Mucosa of rectum (tissue), 2 donors: ENCODE data around the gene BBLN.

ENCODE experiments used
- H3K27ac ChIP-seq, 2 donors: one replicate each; pipeline ENCODE4 v1.7.0; 2013; ENCODE audit warnings: inconsistent platforms in 2 of 2, low read depth in 2 of 2, low read length in 2 of 2
- H3K27me3 ChIP-seq, 2 donors: one replicate each; pipeline ENCODE4 v1.7.0; 2013; ENCODE audit warnings: low read length in 2 of 2; ENCODE audit not compliant: control insufficient read depth in 2 of 2, insufficient read depth in 2 of 2
- H3K36me3 ChIP-seq, 2 donors: one replicate each; pipeline ENCODE4 v1.7.0; 2013; ENCODE audit warnings: low read length in 2 of 2; ENCODE audit not compliant: control insufficient read depth in 2 of 2, insufficient read depth in 2 of 2
- H3K4me1 ChIP-seq, 2 donors: one replicate each; pipeline ENCODE4 v1.7.0; 2013; ENCODE audit warnings: low read length in 2 of 2, mild to moderate bottlenecking in 1 of 2; ENCODE audit not compliant: control insufficient read depth in 2 of 2, insufficient read depth in 2 of 2
- H3K4me3 ChIP-seq, 2 donors: one replicate each; pipeline ENCODE4 v1.7.0; 2013; ENCODE audit warnings: low read length in 2 of 2
- H3K9ac ChIP-seq, 2 donors: one replicate each; pipeline ENCODE4 v1.7.0; 2013; ENCODE audit warnings: low read length in 2 of 2, low read depth in 1 of 2, mild to moderate bottlenecking in 1 of 2
- H3K9me3 ChIP-seq, 2 donors: one replicate each; pipeline ENCODE4 v1.7.0; 2013; ENCODE audit warnings: low read length in 2 of 2; ENCODE audit not compliant: control insufficient read depth in 2 of 2
- donor health status: healthy.
- donor health status: Normal muscosa, but diverticular disease.

Gene BBLN

DNA sequence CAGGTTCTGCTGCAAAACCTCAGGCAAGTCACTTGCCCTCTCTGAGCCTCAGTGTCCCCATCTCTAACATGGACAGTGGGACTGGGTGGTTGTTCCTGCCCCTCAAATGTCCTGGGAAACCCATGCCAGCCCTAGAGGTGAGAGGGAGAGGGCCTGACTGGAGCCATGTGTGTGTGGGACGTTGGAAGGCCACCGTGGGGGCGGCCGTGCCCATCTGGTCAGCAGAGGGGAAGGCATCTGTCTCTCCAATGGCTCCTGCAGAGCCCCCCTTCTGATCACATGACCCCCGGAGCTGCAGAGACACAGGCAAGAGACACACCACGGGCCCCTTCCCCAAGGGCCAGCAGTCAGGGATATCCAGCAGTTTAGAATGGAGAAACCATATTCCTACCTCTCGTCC, 44.8 kb downstream of the BBLN start:
- no peak overlapping the region for H3K9ac ChIP-seq
- H3K9me3 ChIP-seq: no peaks in the 10 kb centered on the region
- H3K4me3 ChIP-seq: no peak overlapping the region
- no peak overlapping the region for H3K27ac ChIP-seq
- H3K4me1 ChIP-seq: peaks cover 5 to 10% of the 10 kb centered on the region in 2 donors
- H3K36me3 ChIP-seq: no peaks in the 10 kb centered on the region
- peaks cover 11 to 18% of the 10 kb centered on the region in 2 donors for H3K27me3 ChIP-seq

DNA sequence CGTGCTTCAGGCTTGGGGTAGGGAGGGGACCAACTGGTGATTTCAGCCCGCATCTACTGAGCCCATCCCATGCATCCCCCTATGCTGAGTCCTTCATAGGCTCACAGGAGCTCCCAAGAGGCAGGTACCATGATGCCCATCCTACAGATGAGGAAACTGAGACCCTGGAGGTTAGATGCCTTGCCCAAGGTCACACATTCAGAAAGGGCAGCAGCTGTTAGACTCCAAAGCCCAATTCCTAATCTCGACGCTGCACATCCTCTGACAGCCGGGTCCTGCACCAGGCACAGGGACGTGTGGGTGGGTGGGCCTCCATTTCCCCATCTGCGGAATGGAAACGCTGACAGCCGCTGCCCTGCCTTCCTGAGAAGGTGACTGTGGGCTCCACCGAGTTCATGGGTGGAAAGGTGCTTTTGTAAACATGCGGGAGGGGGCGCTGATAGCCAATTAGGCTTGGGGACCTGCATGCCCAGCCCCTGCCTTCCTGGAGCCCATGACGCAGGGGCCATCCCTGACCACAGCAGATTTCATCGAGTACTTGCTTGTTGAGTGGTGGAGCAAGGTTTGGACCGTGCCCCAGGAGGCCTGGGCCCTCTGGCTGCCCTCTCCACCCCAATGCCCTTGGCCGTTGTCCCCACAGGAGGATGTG, 45.4 kb downstream of the BBLN start:
- Histone ChIP-seq H3K9me3 (no peaks in the 10 kb centered on the region), H3K4me3 (no peak overlapping the region), H3K4me1 (peaks cover 5 to 10% of the 10 kb centered on the region in 2 donors), H3K27me3 (peaks cover 11 to 18% of the 10 kb centered on the region in 2 donors), H3K36me3 (no peaks in the 10 kb centered on the region), H3K9ac (no peak overlapping the region), H3K27ac (no peak overlapping the region)

DNA sequence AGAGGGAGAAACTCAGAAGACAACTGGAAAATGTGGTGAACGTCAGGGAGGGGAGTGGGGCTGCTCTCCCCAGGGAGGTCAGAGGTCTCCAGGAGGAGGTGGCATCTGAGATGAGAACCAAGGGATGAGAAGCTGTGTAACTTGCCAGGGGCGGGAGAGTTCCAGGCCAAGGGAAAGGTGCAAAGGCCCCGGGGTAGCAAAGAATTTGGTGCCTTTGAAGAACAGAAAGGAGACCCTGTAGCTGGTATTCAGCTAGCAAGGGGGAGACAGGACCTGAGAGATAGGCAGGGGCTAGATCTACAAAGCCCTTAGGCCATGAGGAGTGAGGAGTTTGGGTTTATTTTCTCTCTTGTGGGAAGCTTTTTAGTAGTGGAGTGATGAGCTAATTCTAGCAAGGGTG, 46.4 kb downstream of the BBLN start:
- H3K4me1 ChIP-seq: peaks cover 5 to 14% of the 10 kb centered on the region in 2 donors
- H3K27me3 ChIP-seq: peaks cover 11 to 18% of the 10 kb centered on the region in 2 donors
- no peak overlapping the region for H3K27ac ChIP-seq
- no peaks in the 10 kb centered on the region for H3K9me3 ChIP-seq
- no peak overlapping the region for H3K4me3 ChIP-seq
- H3K36me3 ChIP-seq: no peaks in the 10 kb centered on the region
- H3K9ac ChIP-seq: no peak overlapping the region

DNA sequence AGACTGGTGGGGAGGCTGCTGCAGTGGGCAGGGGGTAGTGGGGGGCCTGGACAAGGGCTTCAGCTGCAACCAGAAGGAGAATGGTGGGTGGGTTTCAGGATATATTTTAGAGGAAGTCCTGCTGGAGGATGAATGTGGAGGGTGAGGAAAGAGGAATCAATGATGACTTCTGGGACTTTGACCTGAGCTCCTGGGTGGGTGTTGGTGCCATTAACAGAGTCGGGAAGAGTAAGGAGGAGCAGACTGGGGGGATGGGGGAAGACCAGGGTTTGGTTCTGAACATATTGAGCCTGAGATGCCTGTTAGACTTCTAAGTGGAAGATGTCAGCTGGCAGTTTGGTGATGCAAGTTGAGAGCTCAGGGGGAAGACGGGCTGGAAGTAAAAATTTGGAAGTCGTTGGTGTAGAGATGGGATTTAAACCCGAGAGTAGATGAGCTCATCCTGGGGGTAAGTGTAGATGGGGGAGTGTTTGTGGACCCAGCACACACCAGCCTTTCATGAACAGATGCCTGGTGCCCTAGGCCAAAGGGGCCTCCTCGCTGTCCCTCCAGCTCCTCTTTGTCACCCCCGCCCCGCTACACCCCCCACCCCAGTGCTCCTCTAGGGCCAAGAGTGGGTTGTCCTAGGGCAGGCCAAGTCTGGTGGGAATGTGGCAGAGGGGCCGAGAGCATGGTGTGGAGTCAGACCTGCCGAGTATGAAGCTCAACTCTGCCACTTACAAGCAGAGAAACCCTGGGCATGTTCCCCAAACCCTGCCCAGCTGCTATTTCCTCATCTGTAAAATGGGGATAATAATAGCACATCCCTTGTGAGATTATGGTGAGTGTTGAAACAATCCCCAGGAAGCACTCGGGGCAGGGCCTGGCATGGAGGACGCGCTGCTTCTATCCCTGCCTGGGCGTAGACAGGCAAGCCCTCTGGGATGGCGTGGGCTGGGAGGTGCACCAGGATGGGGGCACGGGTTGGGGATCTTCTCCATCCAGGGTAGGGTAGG, 47.1 kb downstream of the BBLN start:
- H3K9ac ChIP-seq: no peak overlapping the region
- no peak overlapping the region for H3K27ac ChIP-seq

DNA sequence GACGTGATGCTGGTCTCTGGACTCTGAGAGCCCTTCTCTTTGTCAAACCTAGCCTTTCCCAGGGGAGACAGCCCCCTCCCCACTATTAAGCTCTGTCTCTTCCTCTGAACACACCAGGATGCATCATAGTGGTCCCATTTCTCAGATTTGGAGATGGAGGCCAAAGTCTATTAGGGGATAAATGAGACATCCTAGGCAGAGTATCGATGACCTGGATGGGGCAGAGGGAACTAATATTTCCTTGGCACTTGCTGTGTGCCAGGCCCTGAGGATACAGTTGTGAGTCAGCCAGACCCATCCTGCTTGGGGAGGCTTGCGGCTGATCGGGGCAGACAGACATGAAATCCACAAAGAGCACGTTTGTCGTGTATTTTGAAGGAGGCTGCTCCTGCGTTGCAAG, 48.3 kb downstream of the BBLN start:
- peaks cover 11 to 18% of the 10 kb centered on the region in 2 donors for H3K27me3 ChIP-seq
- peaks cover 5 to 18% of the 10 kb centered on the region in 2 donors for H3K4me1 ChIP-seq
- no peaks in the 10 kb centered on the region for H3K9me3 ChIP-seq
- H3K36me3 ChIP-seq: no peaks in the 10 kb centered on the region
- H3K27ac ChIP-seq: no peak overlapping the region
- H3K4me3 ChIP-seq: no peak overlapping the region
- H3K9ac ChIP-seq: no peak overlapping the region

More for the DNA sequence above, 47.1 kb downstream of the BBLN start:
- peaks cover 5 to 20% of the 10 kb centered on the region in 2 donors for H3K4me1 ChIP-seq
- no peaks in the 10 kb centered on the region for H3K36me3 ChIP-seq
- H3K4me3 ChIP-seq: no peak overlapping the region
- no peaks in the 10 kb centered on the region for H3K9me3 ChIP-seq
- peaks cover 11 to 18% of the 10 kb centered on the region in 2 donors for H3K27me3 ChIP-seq

DNA sequence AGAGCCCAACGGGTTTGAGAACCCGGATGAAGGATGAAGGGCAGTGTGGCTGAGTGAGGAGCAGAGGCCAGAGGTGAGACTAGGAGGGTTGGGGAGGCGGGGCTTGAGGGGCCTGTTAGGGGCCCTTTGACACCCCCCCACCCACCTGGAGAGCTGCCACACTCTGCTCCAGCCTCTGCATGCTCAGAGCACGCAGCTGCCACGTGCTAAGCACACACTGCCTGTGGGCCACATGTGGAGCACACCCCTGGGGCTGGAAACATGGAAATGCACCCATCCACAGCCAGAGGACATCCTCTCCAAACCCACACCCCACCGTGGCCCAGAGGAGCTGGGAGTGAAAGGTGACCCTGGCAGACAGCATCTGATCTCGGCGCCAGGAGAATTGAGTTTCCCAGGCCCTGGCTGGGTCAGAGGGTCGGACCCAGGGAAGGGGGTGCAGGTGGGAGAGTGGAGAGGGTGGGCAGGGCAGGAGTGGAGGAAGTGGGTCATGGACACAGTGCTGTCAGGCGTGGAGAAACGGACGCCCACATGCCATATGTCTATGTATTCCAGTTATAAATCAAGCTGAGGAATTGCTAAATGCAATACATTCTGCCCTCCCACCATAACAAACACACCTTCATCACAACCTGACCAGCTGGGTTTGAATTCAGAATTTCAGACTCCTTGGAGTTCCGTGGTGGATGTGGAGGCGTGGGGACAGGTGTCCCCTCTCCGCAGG, 49.0 kb downstream of the BBLN start:
- H3K27ac ChIP-seq: no peak overlapping the region
- H3K9me3 ChIP-seq: no peaks in the 10 kb centered on the region
- H3K27me3 ChIP-seq: peaks cover 8 to 14% of the 10 kb centered on the region in 2 donors
- no peak overlapping the region for H3K9ac ChIP-seq
- H3K4me1 ChIP-seq: peaks cover 5 to 13% of the 10 kb centered on the region in 2 donors
- H3K36me3 ChIP-seq: no peaks in the 10 kb centered on the region
- H3K4me3 ChIP-seq: no peak overlapping the region

DNA sequence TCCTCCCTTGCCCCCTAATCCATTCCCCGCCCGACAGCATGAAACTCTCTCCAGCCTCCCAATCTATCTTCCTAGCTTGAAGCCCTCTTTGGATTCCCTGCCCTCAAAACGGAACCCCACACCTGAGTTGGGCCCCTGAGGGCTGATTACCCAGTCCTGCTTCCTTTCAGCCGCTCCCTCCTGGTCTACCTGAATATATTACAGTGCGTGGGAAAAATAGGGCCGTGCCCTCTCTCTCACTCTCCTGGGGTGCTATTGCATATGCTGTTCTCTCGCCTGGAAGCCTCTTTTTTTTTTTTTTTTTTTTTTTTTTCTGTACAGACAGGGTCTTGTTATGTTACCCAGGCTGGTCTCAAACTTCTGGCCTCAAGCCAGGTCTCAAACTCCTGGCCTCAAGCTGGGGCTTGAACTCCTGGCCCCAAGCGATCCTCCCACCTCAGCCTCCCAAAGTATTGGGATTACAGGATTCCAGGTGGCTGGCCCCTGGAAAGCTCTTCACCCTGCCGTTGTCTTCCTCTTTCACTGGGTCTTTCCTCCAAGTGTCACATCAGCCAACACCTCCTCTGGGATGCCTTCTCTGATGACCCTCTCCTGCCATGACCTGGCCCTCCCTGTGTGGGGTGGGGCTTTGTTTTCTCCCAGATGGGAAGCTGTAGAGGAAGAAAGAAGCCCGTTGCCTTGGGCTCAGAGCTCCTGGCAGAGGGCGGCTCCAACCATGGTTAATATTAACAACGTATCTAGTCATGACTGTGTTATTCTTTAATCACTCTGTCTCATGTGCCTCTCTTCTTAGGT, 51.3 kb downstream of the BBLN start:
- no peak overlapping the region for H3K27ac ChIP-seq
- no peaks in the 10 kb centered on the region for H3K9me3 ChIP-seq
- no peaks in the 10 kb centered on the region for H3K27me3 ChIP-seq
- peaks cover 5 to 13% of the 10 kb centered on the region in 2 donors for H3K4me1 ChIP-seq
- no peak overlapping the region for H3K4me3 ChIP-seq
- H3K36me3 ChIP-seq: no peaks in the 10 kb centered on the region
- H3K9ac ChIP-seq: no peak overlapping the region

DNA sequence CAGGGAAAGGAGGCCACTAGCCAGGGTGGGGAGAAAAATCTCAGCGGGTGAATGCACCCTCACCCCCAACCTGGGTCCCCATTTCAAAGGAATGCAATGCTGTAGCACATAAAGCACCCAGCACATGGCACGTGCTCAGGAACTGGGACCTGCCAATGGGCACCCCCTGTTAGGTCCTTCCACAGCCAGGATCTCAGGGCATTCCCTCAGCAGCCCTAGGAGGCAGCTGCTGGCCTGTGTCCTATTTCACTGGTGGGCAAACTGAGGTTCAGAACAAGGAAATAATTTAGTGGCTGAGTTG, 51.9 kb downstream of the BBLN start:
- H3K9ac ChIP-seq: no peak overlapping the region
- H3K9me3 ChIP-seq: no peaks in the 10 kb centered on the region
- no peak overlapping the region for H3K27ac ChIP-seq
- no peaks in the 10 kb centered on the region for H3K36me3 ChIP-seq
- peaks cover under 1 to 12% of the 10 kb centered on the region in 2 donors for H3K4me1 ChIP-seq
- no peak overlapping the region for H3K4me3 ChIP-seq
- H3K27me3 ChIP-seq: no peaks in the 10 kb centered on the region
